B cell (primary cell): ENCODE data around the gene FUOM. TPM values are rescaled to one million over a fixed set of nuclear protein-coding genes. Genes with fewer than 3 reads are reported as not detected.
A peak's percentile ranks its signal among the peaks of the same experiment; 100 is the strongest.

Source experiments
- ATAC-seq: fragments of 200-7000 bp; cut with Tn5 transposase; one replicate; pipeline ENCODE4 v1.10.0; 2021; ENCODE audit warnings: low read depth, mild to moderate bottlenecking, moderate number of reproducible peaks, moderate library complexity
- CTCF ChIA-PET: fragments of 350-600 bp; sonication (Branson Sonifier 250); formaldehyde crosslinking; loops from one replicate; lab custom pipeline; 2021; ENCODE audit warnings: antibody characterized with exemption, inconsistent platforms; lab: Charles Lee
- POLR2A ChIA-PET: fragments of 350-600 bp; sonication (Branson Sonifier 250); formaldehyde crosslinking; loops from one replicate; lab custom pipeline; 2021; ENCODE audit warnings: antibody characterized with exemption; lab: Charles Lee
- DNase-seq: peaks from one replicate; pipeline ENCODE4 v3.0.0; 2013
- H2AFZ ChIP-seq: 2 replicates; pipeline ENCODE4 v1.6.1; 2012; ENCODE audit warnings: mild to moderate bottlenecking, low read depth, low read length; ENCODE audit not compliant: insufficient read depth, poor library complexity, severe bottlenecking
- H3K27ac ChIP-seq, 2 donors: 1 replicate in 1 of 2; 2 replicates in 1 of 2; pipeline ENCODE4 v1.5.1; 2012 to 2013; ENCODE audit warnings: low read length in 2 of 2, mild to moderate bottlenecking in 2 of 2, moderate library complexity in 1 of 2
- H3K27me3 ChIP-seq, 4 experiments: fragments of 200-600 bp in 1 of 4; sonication (generic) in 1 of 4; replicated peaks in 1 of 4; 1 replicate in 2 of 4; 2 replicates in 2 of 4; pipeline versions ENCODE4 v1.6.1 to v1.7.0; 2013 to 2016; ENCODE audit warnings: low read length in 3 of 4, mild to moderate bottlenecking in 2 of 4, mixed read lengths in 1 of 4, moderate library complexity in 1 of 4; ENCODE audit not compliant: insufficient read depth in 4 of 4, control insufficient read depth in 3 of 4; ENCODE audit errors: control extremely low read depth in 1 of 4
- H3K36me3 ChIP-seq, 2 experiments: replicated peaks in 1 of 2; 1 replicate in 1 of 2; 2 replicates in 1 of 2; pipeline versions ENCODE4 v1.6.1 to v1.7.1; 2013; ENCODE audit warnings: low read length in 1 of 2; ENCODE audit not compliant: insufficient read depth in 2 of 2, control insufficient read depth in 1 of 2; ENCODE audit errors: control extremely low read depth in 1 of 2, extremely low read depth in 1 of 2
- H3K4me1 ChIP-seq, 2 donors: fragments of 200-600 bp in 1 of 2; sonication (generic) in 1 of 2; 1 replicate in 1 of 2; 2 replicates in 1 of 2; pipeline versions ENCODE4 v1.5.1 to v1.6.1; 2013 to 2017; ENCODE audit warnings: low read length in 2 of 2; ENCODE audit not compliant: control insufficient read depth in 2 of 2, insufficient read depth in 2 of 2
- H3K4me2 ChIP-seq: replicated peaks from 2 replicates; pipeline ENCODE3; 2012; ENCODE audit warnings: mild to moderate bottlenecking, low read depth, low read length; ENCODE audit not compliant: poor library complexity, severe bottlenecking
- H3K4me3 ChIP-seq, 5 experiments: fragments of 200-600 bp in 1 of 5; sonication (generic) in 1 of 5; 1 replicate in 3 of 5; 2 replicates in 2 of 5; pipeline versions ENCODE4 v1.5.1 to v1.7.0; 2011 to 2016; ENCODE audit warnings: low read length in 4 of 5, mild to moderate bottlenecking in 4 of 5, low read depth in 2 of 5, control low read depth in 1 of 5, moderate library complexity in 1 of 5; ENCODE audit not compliant: insufficient read depth in 1 of 5; ENCODE audit errors: control extremely low read depth in 1 of 5, extremely low read depth in 1 of 5
- H3K79me2 ChIP-seq: fragments of 200-600 bp; sonication (generic); one replicate; pipeline ENCODE4 v1.6.0; 2016; ENCODE audit warnings: low read length; ENCODE audit not compliant: control insufficient read depth, insufficient read depth
- H3K9ac ChIP-seq: fragments of 200-600 bp; sonication (generic); 2 replicates; pipeline ENCODE4 v1.6.1; 2017; ENCODE audit warnings: mild to moderate bottlenecking, low read length, moderate library complexity
- H3K9me3 ChIP-seq, 3 donors: one replicate each; pipeline versions ENCODE4 v1.6.1 to v1.7.1; 2013; ENCODE audit warnings: low read length in 2 of 3; ENCODE audit not compliant: control insufficient read depth in 2 of 3, insufficient read depth in 1 of 3; ENCODE audit errors: control extremely low read depth in 1 of 3
- H4K20me1 ChIP-seq: 2 replicates; pipeline ENCODE4 v1.6.0; 2012; ENCODE audit warnings: mild to moderate bottlenecking, low read length; ENCODE audit not compliant: insufficient read depth, control insufficient read depth, poor library complexity, severe bottlenecking
- H3K27ac Mint-ChIP-seq: one replicate; pipeline ENCODE4 v1.8.0; 2021; ENCODE audit warnings: mixed read lengths
- H3K27me3 Mint-ChIP-seq: one replicate; pipeline ENCODE4 v1.8.0; 2021; ENCODE audit warnings: mixed read lengths
- H3K4me1 Mint-ChIP-seq: one replicate; pipeline ENCODE4 v1.8.0; 2021; ENCODE audit warnings: mixed read lengths
- H3K4me3 Mint-ChIP-seq: one replicate; pipeline ENCODE4 v1.8.0; 2021; ENCODE audit warnings: mixed read lengths
- H3K9me3 Mint-ChIP-seq: one replicate; pipeline ENCODE4 v1.8.0; 2022; ENCODE audit warnings: mixed read lengths; ENCODE audit not compliant: insufficient read depth
- EZH2 ChIP-seq: IDR thresholded peaks from 2 replicates; pipeline ENCODE4 v1.6.1; 2012; ENCODE audit warnings: borderline replicate concordance, low read depth, mild to moderate bottlenecking, moderate library complexity, low read length; ENCODE audit not compliant: insufficient read depth, poor library complexity, severe bottlenecking
- WGBS: methylation state at CpG from one replicate; pipeline ENCODE4 v1.1.5; 2013; ENCODE audit warnings: missing lambda C conversion rate; ENCODE audit not compliant: insufficient coverage; 5-methylcytosine and 5-hydroxymethylcytosine counted together
- intact Hi-C: fragments of 100-400 bp; cut with micrococcal nuclease; formaldehyde crosslinking; loops from one replicate; pipeline ENCODE4 v1.10.0; 2022
- polyA plus RNA-seq: library from polyadenylated mRNA; depleted of rRNA; stranded (reverse); fragments of >200 nt; gene quantifications from 2 replicates; pipeline ENCODE4 v1.2.3, GENCODE V29; 2012
- total RNA-seq, 2 donors: library from RNA; stranded (reverse); fragments of 120-200 nt in 1 of 2; gene quantifications; 1 replicate in 1 of 2; 2 replicates in 1 of 2; pipeline versions ENCODE4 v1.2.3 to v1.2.4, GENCODE V29; 2013 to 2022
- TF ChIP-seq, protein P1 (sequence below): fragments of 200-600 bp; IDR thresholded peaks from one replicate; pipeline ENCODE4 v1.8.0; 2022; ENCODE audit warnings: antibody characterized with exemption, mild to moderate bottlenecking

Gene FUOM
- total and polyA plus RNA-seq, 2 donors (not counting 1 experiment from before 2014, with no cell fraction given) = 23.8 to 30.7 TPM

GRCh38 chr10:133326745-133327650 is 30.8 kb downstream of the FUOM start:
- H2AFZ ChIP-seq = no peak overlapping the region
- H4K20me1 ChIP-seq = no peaks in the 10 kb centered on the region
- ATAC-seq (no peak), DNase-seq (no peak)
- no peaks in the 10 kb centered on the region for H3K36me3 ChIP-seq
- Mint-ChIP-seq H3K27me3 (peaks cover 44% of the 10 kb centered on the region), H3K27ac (no peak overlapping the region), H3K9me3 (no peaks in the 10 kb centered on the region), H3K4me1 (peaks cover 14% of the 10 kb centered on the region), H3K4me3 (no peak overlapping the region)
- H3K79me2 ChIP-seq = no peaks in the 10 kb centered on the region
- ChIA-PET CTCF (interaction anchor here (0.6 to 3.5 kb wide), 5 partner anchors 12 to 281 kb away, joined by 3 to 21 read pairs (median 4); no protein-coding TSS in a partner anchor), POLR2A (interaction anchor here (0.7 to 2.2 kb wide), 2 partner anchors 11 to 12 kb away, joined by 3 to 26 read pairs; no protein-coding TSS in a partner anchor)
- H3K4me3 ChIP-seq = no peak overlapping the region
- 43% methylated on average over 25 of the region's 28 CpGs for WGBS
- no peak overlapping the region for H3K9ac ChIP-seq
- peaks cover 0 to 17% (median 0%) of the 10 kb centered on the region in 3 donors for H3K9me3 ChIP-seq
- H3K27me3 ChIP-seq = peaks cover 0 to 55% (median 40%) of the 10 kb centered on the region in 4 experiments
- H3K27ac ChIP-seq = no peak overlapping the region
- peaks cover 26 to 42% of the 10 kb centered on the region in 2 donors for H3K4me1 ChIP-seq
- no peak for TF ChIP-seq EZH2
- TF ChIP-seq, protein P1, sequence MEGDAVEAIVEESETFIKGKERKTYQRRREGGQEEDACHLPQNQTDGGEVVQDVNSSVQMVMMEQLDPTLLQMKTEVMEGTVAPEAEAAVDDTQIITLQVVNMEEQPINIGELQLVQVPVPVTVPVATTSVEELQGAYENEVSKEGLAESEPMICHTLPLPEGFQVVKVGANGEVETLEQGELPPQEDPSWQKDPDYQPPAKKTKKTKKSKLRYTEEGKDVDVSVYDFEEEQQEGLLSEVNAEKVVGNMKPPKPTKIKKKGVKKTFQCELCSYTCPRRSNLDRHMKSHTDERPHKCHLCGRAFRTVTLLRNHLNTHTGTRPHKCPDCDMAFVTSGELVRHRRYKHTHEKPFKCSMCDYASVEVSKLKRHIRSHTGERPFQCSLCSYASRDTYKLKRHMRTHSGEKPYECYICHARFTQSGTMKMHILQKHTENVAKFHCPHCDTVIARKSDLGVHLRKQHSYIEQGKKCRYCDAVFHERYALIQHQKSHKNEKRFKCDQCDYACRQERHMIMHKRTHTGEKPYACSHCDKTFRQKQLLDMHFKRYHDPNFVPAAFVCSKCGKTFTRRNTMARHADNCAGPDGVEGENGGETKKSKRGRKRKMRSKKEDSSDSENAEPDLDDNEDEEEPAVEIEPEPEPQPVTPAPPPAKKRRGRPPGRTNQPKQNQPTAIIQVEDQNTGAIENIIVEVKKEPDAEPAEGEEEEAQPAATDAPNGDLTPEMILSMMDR = no peak
- intact Hi-C loops = no loop called here
- no peak overlapping the region for H3K4me2 ChIP-seq

DNA sequence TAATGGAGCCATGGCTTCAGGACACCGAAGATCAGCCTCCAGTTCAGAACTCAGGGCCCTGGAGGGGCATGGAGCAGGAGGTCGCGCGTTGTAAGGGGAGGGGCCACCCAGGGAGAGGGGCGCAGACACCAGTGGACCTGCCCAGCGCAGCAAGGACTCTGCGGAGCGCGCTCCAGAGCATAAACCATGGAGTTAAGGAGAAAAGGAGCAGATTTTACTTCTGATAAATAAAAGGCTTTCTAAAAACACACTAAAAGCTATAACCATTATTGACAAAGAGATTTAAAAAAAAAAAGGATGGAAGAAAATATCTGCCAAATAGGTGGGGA is 31.6 kb downstream of the FUOM start:
- H3K27ac ChIP-seq = no peak overlapping the region
- H3K4me1 ChIP-seq = peaks cover 26 to 42% of the 10 kb centered on the region in 2 donors
- H3K79me2 ChIP-seq = no peaks in the 10 kb centered on the region
- DNase-seq = no peak
- ATAC-seq = no peak
- intact Hi-C loops = no loop called here
- H3K4me2 ChIP-seq = peak overlapping the region; percentile 85
- Mint-ChIP-seq H3K4me1 (peaks cover 14% of the 10 kb centered on the region), H3K9me3 (no peaks in the 10 kb centered on the region), H3K4me3 (peak overlapping the region; percentile 74), H3K27ac (no peak overlapping the region), H3K27me3 (peaks cover 44% of the 10 kb centered on the region)
- H3K4me3 ChIP-seq = peak overlapping the region in 3 of 5 experiments; percentile 23 to 51 (median 36)
- no peaks in the 10 kb centered on the region for H4K20me1 ChIP-seq
- POLR2A ChIA-PET = interaction anchor here (0.7 kb wide), 1 partner anchor 10 kb away, joined by 3 read pairs; no protein-coding TSS in a partner anchor
- 0% methylated on average over 3 of the region's 9 CpGs for WGBS
- no peaks in the 10 kb centered on the region for H3K36me3 ChIP-seq
- peak overlapping the region; percentile 57 for H3K9ac ChIP-seq
- TF ChIP-seq EZH2 = peak; percentile 44
- TF ChIP-seq, protein P1 = no peak
- CTCF ChIA-PET = no interaction called here
- H2AFZ ChIP-seq = peak overlapping the region; percentile 71
- peaks cover 0 to 21% (median 0%) of the 10 kb centered on the region in 3 donors for H3K9me3 ChIP-seq
- H3K27me3 ChIP-seq = peaks cover 0 to 55% (median 38%) of the 10 kb centered on the region in 4 experiments
